Iris pigment epithelial cell (primary cell): ENCODE measurements around the gene TIAM2.

Experiments used
- DNase-seq: peaks from one replicate; pipeline ENCODE4 v3.0.0-alpha.2; 2011; ENCODE audit warnings: low read depth

TIAM2 gene

DNA sequence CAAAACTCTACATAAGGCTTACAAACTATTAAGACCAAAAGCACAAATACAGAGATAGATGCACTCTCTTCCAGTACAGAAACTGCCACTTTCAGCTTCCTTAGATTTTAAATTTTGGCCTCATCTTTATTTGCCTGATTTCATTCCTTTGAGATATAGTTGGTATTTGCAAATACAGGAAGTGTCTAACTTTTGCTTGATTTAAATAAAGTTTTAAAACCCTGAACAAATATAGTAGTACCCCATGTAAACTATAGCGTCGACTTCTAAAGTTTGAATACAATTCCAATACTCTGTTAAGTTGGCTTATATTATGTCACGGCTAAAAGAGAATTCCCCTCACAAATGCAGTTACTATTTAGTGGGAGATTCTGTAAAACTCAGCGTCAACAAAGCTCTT, 267.5 kb downstream of the TIAM2 start:
- no peak for DNase-seq

- DNase-seq, result no peak
Observed at GRCh38 chr6:155263373-155264063, 268.4 kb downstream of the TIAM2 start, which contains the start of gene CLDN20. TSS of gene CLDN20 (plus strand) at chr6:155264013. CDS start at chr6:155275720, 11,707 bp downstream.

- no peak for DNase-seq
Observed at GRCh38 chr6:155264693-155265320, 269.7 kb downstream of the TIAM2 start.

DNA sequence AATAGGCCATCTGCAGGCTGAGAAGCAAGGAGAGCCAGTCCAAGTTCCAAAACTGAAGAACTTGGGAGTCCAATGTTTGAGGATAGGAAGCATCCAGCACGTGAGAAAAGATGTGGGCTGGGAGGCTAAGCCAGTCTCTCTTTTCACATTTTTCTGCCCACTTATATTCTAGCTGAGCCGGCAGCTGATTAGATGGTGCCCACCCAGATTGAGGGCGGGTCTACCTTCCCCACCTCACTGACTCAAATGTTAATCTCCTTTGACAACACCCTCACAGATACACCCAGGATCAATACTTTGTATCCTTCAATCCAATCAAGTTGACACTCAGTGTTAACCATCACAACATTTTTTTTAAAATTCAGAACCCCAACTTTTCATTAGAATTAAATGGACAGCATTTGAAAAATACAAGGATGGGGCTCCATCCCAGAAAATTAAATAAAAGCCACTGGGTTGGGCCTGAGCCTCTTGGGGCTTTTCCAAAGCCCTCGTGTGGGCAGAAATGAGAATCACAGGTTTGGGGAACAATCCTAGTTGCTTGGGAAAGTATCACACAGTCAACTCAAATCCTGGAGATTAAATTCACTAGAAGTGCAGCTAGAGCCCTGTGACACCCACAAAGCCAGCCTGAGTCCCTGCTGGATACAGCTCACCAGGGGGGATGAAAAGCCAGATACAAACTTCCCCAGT, 270.9 kb downstream of the TIAM2 start:
- DNase-seq, result no peak

DNA sequence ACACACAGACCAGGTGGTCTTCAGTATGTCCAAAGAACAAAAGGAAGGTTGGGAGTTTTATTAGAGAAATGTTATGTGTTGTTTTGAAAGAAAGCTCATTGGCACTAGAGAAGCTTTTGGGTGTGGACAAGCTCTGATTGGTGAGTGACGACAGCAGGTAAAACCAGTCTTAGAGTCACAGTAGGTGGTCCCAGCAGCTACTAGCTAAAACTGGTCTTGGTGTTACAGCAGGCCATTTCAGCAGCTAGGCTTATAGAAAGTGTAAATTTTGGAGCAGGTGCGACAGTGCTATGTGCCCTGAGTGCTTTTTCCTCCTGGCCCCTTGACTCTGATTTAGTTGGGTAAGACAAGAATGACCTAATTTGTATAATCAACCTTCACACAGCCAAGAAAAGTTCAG, 272.3 kb downstream of the TIAM2 start:
- no peak for DNase-seq

- DNase-seq, result peak; percentile 79
Observed at GRCh38 chr6:155268088-155268867, 273.2 kb downstream of the TIAM2 start.

- no peak for DNase-seq
Observed at GRCh38 chr6:155269765-155270164, 274.6 kb downstream of the TIAM2 start.

- DNase-seq, result no peak
Observed at GRCh38 chr6:155270561-155271091, 275.5 kb downstream of the TIAM2 start.

GRCh38 chr6:155271145-155271544, 276.0 kb downstream of the TIAM2 start:
- no peak for DNase-seq

GRCh38 chr6:155272353-155273232, 277.5 kb downstream of the TIAM2 start:
- DNase-seq, result peak; percentile 40

- DNase-seq, result peak; percentile 94
Observed at GRCh38 chr6:155273431-155273830, 278.3 kb downstream of the TIAM2 start.

DNA sequence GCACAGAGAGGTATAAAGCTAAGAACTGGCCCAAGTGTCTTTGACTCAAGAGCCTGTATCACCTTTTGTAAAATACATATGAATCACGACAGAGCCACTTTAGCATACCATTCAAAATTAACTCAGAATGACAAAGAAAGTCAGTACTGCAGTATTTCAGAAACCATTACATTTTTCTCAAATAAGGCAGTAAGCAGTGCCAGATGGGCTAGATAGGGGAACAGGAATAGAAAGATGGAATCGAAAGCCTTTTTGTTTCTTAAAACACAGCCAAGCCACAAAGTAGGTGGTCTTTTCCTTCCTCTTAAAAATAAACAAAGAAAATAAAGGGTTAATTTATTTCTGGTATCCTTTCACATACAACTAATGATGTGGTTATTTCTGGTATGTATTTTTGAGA, 279.0 kb downstream of the TIAM2 start:
- no peak for DNase-seq

DNA sequence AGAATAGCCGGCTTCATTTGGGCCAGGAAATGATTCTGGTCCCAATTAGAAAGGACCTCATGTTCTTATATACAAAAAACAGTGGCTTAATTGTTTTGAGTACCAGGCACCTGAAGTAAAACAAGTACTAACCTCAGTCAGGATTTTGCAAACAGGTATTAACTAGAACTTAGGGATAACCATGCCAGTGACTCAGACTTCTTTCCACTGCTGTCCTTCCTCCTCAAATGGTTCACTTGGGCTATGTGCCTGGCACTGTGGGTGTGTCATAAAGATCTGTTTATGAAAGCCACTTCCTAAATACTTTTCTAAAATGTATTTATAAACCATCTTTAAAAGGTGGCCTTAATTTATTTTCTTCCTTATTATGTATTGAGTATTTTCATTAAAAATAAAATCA, 279.4 kb downstream of the TIAM2 start:
- peak; percentile 79 for DNase-seq

GRCh38 chr6:155275808-155276480, 280.8 kb downstream of the TIAM2 start:
- DNase-seq, result peak; percentile 73

DNA sequence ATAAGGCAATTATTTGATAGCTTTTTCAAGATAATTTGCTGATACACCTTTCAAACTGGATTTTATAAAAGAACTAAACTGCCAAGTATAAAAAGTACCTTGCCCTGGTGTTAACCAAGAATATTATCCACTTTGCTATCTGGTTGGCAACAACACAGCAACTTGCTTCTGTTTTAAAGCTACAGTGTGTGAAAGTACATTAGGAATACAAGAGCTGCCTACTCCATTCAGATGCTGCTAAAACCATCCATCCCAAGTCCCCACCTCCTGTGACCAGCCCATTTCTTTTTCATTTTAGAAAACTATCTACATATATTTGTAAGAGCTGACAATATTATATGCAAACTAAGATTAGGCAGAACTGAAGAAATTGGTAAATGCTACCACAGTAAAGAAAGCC, 281.5 kb downstream of the TIAM2 start:
- no peak for DNase-seq

- no peak for DNase-seq
Observed at GRCh38 chr6:155278319-155279049, 283.4 kb downstream of the TIAM2 start.

DNA sequence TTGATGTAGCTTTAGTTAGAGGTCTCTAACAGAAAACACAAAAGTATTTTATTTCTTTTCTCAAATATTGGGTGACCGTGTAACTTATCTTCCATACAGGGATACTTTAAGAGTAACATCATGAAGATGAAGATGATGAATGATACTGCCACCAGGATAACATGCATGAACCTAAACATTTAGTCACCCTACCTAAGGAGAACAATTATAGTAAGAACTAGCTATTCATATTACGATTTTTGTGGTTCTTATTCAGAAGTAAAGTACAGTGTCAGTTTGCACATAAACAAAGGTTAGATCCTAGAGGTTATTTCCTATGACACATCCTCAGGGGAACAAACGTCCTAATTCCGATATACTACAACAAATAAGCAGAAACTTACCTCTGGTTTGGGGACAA, 289.7 kb downstream of the TIAM2 start:
- no peak for DNase-seq

GRCh38 chr6:155287762-155288161, 292.6 kb downstream of the TIAM2 start:
- DNase-seq, result no peak

- DNase-seq, result peak; percentile 61
Observed at GRCh38 chr6:155290491-155290890, 295.4 kb downstream of the TIAM2 start.

DNA sequence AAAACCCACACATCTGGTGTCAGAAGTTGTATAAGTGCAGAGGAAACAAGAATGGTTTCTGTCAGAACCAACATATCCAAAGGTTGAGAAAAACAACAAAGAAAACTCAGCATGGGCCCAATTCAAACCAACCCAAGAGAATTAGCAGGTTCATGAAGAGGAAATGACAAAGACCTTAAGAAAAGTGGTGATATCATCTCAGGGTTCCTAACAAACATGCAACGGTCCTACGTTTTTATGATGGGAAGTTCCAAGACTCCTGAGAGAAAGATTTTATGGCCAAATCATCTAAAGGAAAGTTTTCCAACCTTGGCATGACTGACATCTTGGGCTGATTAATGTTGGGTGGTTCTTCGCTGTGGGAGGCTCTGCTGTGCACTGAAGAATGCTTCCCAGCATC, 296.2 kb downstream of the TIAM2 start:
- no peak for DNase-seq
